ENCODE data around the gene PKP2.
"Not testable (repeated sequence)": the region's sequence is repeated elsewhere in the genome, so short reads cannot be mapped to it uniquely, and the experiment has no call there.

Gene PKP2

DNA sequence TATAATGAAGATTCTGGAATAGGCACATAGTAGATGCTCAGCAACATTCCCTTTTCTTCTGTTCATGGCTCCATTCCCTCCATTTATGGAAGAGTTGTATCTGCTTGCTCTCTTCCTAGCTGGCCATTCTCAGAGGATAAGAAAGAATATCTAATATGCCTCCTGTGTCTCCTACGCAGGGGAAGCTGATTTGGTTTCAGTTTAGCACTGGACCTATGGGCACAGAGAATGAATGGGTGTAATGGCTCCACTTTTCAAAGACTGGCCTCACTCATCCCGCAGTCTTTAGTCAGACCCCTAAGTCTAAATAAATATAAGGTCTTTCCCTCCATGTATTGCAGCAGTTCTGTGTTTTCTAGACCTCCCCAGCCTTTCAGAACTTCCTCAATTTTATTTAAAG, 2.0 kb downstream of the PKP2 start:
- H3K79me2 ChIP-seq (ENCODE audit: low read length), result no peaks in the 10 kb centered on the region
- H3K27ac ChIP-seq (ENCODE audit: low read length), result no peak overlapping the region
- H3K4me3 ChIP-seq (ENCODE audit: low read length), result no peak overlapping the region
- no peak overlapping the region for H2AFZ ChIP-seq (ENCODE audit: low read depth, low read length)
- H3K27me3 ChIP-seq (ENCODE audit: low read depth, low read length), result peaks cover 44% of the 10 kb centered on the region
- H3K4me2 ChIP-seq (ENCODE audit: low read length), result no peak overlapping the region
- H3K36me3 ChIP-seq (replicated peaks; ENCODE audit: low read depth, low read length), result no peaks in the 10 kb centered on the region
- no peaks in the 10 kb centered on the region for H3K9me3 ChIP-seq (ENCODE audit: insufficient read depth, low read length)
- no peaks in the 10 kb centered on the region for H3K4me1 ChIP-seq (ENCODE audit: low read length)
- no peaks in the 10 kb centered on the region for H4K20me1 ChIP-seq (ENCODE audit: insufficient read depth, low read length)
- H3K9ac ChIP-seq (ENCODE audit: low read length), result no peak overlapping the region
- TF ChIP-seq, protein P1, sequence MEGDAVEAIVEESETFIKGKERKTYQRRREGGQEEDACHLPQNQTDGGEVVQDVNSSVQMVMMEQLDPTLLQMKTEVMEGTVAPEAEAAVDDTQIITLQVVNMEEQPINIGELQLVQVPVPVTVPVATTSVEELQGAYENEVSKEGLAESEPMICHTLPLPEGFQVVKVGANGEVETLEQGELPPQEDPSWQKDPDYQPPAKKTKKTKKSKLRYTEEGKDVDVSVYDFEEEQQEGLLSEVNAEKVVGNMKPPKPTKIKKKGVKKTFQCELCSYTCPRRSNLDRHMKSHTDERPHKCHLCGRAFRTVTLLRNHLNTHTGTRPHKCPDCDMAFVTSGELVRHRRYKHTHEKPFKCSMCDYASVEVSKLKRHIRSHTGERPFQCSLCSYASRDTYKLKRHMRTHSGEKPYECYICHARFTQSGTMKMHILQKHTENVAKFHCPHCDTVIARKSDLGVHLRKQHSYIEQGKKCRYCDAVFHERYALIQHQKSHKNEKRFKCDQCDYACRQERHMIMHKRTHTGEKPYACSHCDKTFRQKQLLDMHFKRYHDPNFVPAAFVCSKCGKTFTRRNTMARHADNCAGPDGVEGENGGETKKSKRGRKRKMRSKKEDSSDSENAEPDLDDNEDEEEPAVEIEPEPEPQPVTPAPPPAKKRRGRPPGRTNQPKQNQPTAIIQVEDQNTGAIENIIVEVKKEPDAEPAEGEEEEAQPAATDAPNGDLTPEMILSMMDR (IDR thresholded peaks at IDR 0.05; ENCODE audit: low read depth, low read length), result no peak
- no peak for TF ChIP-seq EZH2phosphoT487 (IDR thresholded peaks at IDR 0.05; ENCODE audit: low read depth)

DNA sequence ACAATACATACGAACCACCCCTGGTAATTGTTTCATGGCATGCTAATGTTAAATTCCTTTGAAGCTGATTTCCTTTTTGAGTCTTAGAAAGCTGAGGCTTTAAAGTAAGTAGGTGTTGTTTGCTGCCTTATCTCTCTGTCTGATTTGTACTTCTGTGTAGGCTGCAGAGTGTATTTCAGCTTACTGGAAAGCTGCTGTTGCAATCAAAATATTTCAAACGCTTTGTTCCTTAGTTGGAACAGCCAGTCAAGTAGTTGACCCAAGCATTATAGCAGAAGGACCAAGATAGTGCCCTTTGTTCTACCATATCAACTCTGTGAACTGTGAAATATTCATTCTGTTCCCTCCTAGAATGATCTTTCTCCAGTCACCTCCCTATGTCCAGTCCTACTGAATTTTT, 3.1 kb downstream of the PKP2 start:
- Histone ChIP-seq H4K20me1 (ENCODE audit: insufficient read depth, low read length) (no peaks in the 10 kb centered on the region), H3K9me3 (ENCODE audit: insufficient read depth, low read length) (no peaks in the 10 kb centered on the region), H3K79me2 (ENCODE audit: low read length) (no peaks in the 10 kb centered on the region), H2AFZ (ENCODE audit: low read depth, low read length) (no peak overlapping the region), H3K4me3 (ENCODE audit: low read length) (no peak overlapping the region), H3K4me1 (ENCODE audit: low read length) (no peaks in the 10 kb centered on the region), H3K36me3 (replicated peaks; ENCODE audit: low read depth, low read length) (no peaks in the 10 kb centered on the region), H3K4me2 (ENCODE audit: low read length) (no peak overlapping the region), H3K9ac (ENCODE audit: low read length) (no peak overlapping the region), H3K27me3 (ENCODE audit: low read depth, low read length) (peaks cover 40% of the 10 kb centered on the region), H3K27ac (ENCODE audit: low read length) (no peak overlapping the region)
- TF ChIP-seq, protein P1 (IDR thresholded peaks at IDR 0.05; ENCODE audit: low read depth, low read length), result no peak
- TF ChIP-seq EZH2phosphoT487 (IDR thresholded peaks at IDR 0.05; ENCODE audit: low read depth), result no peak

DNA sequence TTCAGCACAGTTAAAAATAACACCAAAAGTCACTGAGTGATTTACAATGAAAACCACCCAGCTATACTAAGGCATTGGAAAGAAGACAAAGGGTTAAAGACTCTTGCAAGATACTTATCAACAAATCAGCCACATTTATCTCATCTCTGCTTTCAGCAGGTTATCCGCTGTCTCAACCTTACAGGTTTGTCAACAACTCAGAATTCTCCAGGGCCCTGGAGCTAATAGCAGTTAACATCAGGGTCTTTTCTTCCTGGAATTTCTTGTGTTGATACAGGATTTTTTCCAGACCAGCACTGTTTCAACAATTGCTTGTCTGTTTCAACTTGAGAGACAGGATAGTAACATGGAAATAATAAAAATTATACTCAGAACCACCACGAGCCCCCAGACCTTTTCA, 3.5 kb downstream of the PKP2 start:
- Histone ChIP-seq H3K79me2 (ENCODE audit: low read length) (no peaks in the 10 kb centered on the region), H3K4me2 (ENCODE audit: low read length) (no peak overlapping the region), H3K27me3 (ENCODE audit: low read depth, low read length) (peaks cover 36% of the 10 kb centered on the region)

DNA sequence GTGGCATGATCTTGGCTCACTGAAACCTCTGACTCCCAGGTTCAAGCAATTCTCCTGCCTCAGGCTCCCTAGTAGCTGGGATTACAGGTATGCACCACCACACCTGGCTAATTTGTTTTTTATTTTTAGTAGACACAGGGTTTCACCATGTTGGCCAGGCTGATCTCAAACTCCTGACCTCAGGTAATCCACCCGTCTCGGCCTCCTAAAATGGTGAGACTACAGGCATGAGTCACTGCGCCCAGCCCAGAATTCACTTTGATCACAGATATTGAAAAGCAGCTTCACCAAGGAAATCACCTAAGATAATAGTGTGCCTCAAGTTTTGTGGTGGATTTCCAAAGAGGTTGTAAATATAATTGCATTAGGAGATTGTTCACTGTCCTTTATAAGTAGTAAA, 4.2 kb downstream of the PKP2 start:
- not testable (repeated sequence) for H3K27ac ChIP-seq (ENCODE audit: low read length); H3K9ac ChIP-seq (ENCODE audit: low read length); H3K4me2 ChIP-seq (ENCODE audit: low read length); H2AFZ ChIP-seq (ENCODE audit: low read depth, low read length); H3K36me3 ChIP-seq (replicated peaks; ENCODE audit: low read depth, low read length); H4K20me1 ChIP-seq (ENCODE audit: insufficient read depth, low read length); H3K4me3 ChIP-seq (ENCODE audit: low read length); H3K79me2 ChIP-seq (ENCODE audit: low read length); H3K4me1 ChIP-seq (ENCODE audit: low read length); H3K9me3 ChIP-seq (ENCODE audit: insufficient read depth, low read length)
- H3K27me3 ChIP-seq (ENCODE audit: low read depth, low read length), result peaks cover 29% of the 10 kb centered on the region

More for the DNA sequence above, 3.5 kb downstream of the PKP2 start:
- H3K9me3 ChIP-seq (ENCODE audit: insufficient read depth, low read length), result no peaks in the 10 kb centered on the region
- H3K27ac ChIP-seq (ENCODE audit: low read length), result no peak overlapping the region
- no peaks in the 10 kb centered on the region for H4K20me1 ChIP-seq (ENCODE audit: insufficient read depth, low read length)
- H3K4me3 ChIP-seq (ENCODE audit: low read length), result no peak overlapping the region
- H3K4me1 ChIP-seq (ENCODE audit: low read length), result no peaks in the 10 kb centered on the region
- H3K36me3 ChIP-seq (replicated peaks; ENCODE audit: low read depth, low read length), result no peaks in the 10 kb centered on the region
- TF ChIP-seq EZH2phosphoT487 (IDR thresholded peaks at IDR 0.05; ENCODE audit: low read depth), result no peak
- TF ChIP-seq, protein P1 (IDR thresholded peaks at IDR 0.05; ENCODE audit: low read depth, low read length), result no peak
- no peak overlapping the region for H3K9ac ChIP-seq (ENCODE audit: low read length)
- H2AFZ ChIP-seq (ENCODE audit: low read depth, low read length), result no peak overlapping the region

GRCh38 chr12:32891956-32892355, 4.6 kb downstream of the PKP2 start:
- no peaks in the 10 kb centered on the region for H3K79me2 ChIP-seq (ENCODE audit: low read length)
- peaks cover 29% of the 10 kb centered on the region for H3K27me3 ChIP-seq (ENCODE audit: low read depth, low read length)
- no peak overlapping the region for H3K4me3 ChIP-seq (ENCODE audit: low read length)
- TF ChIP-seq, protein P1 (IDR thresholded peaks at IDR 0.05; ENCODE audit: low read depth, low read length), result no peak
- no peak for TF ChIP-seq EZH2phosphoT487 (IDR thresholded peaks at IDR 0.05; ENCODE audit: low read depth)
- no peaks in the 10 kb centered on the region for H3K9me3 ChIP-seq (ENCODE audit: insufficient read depth, low read length)
- no peak overlapping the region for H3K4me2 ChIP-seq (ENCODE audit: low read length)
- H3K4me1 ChIP-seq (ENCODE audit: low read length), result no peaks in the 10 kb centered on the region
- H3K27ac ChIP-seq (ENCODE audit: low read length), result no peak overlapping the region
- no peak overlapping the region for H3K9ac ChIP-seq (ENCODE audit: low read length)
- no peaks in the 10 kb centered on the region for H4K20me1 ChIP-seq (ENCODE audit: insufficient read depth, low read length)
- H2AFZ ChIP-seq (ENCODE audit: low read depth, low read length), result no peak overlapping the region
- H3K36me3 ChIP-seq (replicated peaks; ENCODE audit: low read depth, low read length), result no peaks in the 10 kb centered on the region

Measured in OCI-LY3 (cell line).